ENCODE results near the gene GRPEL2.

DNA sequence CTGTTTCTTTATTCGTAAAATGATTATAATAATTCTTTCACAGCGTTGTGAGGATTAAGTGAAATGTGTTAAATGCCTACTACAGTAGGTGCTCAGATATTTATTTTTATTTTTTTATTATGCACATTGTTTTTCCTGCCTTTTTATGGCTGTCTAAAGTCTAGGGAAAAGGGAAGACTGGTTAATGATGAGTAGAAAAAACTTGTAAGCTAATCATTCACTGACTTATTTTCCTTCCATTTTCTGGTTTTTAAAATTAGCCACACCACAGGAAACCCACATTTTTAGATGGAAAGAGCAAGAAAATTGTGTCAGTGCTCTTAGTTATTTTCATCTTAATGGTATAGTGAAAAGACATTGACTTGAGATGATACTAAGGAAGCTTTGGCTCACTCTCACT is 8.6 kb downstream of the GRPEL2 start:
- TF ChIP-seq EZH2 (IDR thresholded peaks at IDR 0.05; ENCODE audit: borderline replicate concordance, low read depth, low read length, severe bottlenecking) (no peak), FOS (IDR thresholded peaks at IDR 0.05; ENCODE audit: borderline replicate concordance, insufficient read depth, low read length) (no peak), POLR2A (IDR thresholded peaks at IDR 0.05; ENCODE audit: low read depth, low read length) (no peak)
- TF ChIP-seq, protein P1, sequence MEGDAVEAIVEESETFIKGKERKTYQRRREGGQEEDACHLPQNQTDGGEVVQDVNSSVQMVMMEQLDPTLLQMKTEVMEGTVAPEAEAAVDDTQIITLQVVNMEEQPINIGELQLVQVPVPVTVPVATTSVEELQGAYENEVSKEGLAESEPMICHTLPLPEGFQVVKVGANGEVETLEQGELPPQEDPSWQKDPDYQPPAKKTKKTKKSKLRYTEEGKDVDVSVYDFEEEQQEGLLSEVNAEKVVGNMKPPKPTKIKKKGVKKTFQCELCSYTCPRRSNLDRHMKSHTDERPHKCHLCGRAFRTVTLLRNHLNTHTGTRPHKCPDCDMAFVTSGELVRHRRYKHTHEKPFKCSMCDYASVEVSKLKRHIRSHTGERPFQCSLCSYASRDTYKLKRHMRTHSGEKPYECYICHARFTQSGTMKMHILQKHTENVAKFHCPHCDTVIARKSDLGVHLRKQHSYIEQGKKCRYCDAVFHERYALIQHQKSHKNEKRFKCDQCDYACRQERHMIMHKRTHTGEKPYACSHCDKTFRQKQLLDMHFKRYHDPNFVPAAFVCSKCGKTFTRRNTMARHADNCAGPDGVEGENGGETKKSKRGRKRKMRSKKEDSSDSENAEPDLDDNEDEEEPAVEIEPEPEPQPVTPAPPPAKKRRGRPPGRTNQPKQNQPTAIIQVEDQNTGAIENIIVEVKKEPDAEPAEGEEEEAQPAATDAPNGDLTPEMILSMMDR (IDR thresholded peaks at IDR 0.05; ENCODE audit: extremely low read depth in 1 of 2, insufficient read depth in 1 of 2, low read depth in 1 of 2, low read length in 2 of 2) = no peak
- TF ChIP-seq, protein P2, sequence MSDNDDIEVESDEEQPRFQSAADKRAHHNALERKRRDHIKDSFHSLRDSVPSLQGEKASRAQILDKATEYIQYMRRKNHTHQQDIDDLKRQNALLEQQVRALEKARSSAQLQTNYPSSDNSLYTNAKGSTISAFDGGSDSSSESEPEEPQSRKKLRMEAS (IDR thresholded peaks at IDR 0.05; ENCODE audit: insufficient read depth, insufficient read length) = no peak
